Measurements from ENCODE around the gene CARD9.

GRCh38 chr9:136396219-136396515, 22.7 kb upstream of the CARD9 start:
- TF ChIP-seq, protein P1, sequence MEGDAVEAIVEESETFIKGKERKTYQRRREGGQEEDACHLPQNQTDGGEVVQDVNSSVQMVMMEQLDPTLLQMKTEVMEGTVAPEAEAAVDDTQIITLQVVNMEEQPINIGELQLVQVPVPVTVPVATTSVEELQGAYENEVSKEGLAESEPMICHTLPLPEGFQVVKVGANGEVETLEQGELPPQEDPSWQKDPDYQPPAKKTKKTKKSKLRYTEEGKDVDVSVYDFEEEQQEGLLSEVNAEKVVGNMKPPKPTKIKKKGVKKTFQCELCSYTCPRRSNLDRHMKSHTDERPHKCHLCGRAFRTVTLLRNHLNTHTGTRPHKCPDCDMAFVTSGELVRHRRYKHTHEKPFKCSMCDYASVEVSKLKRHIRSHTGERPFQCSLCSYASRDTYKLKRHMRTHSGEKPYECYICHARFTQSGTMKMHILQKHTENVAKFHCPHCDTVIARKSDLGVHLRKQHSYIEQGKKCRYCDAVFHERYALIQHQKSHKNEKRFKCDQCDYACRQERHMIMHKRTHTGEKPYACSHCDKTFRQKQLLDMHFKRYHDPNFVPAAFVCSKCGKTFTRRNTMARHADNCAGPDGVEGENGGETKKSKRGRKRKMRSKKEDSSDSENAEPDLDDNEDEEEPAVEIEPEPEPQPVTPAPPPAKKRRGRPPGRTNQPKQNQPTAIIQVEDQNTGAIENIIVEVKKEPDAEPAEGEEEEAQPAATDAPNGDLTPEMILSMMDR (IDR thresholded peaks at IDR 0.05; ENCODE audit: low read depth, low read length, poor library complexity, severe bottlenecking): no peak
- TF ChIP-seq EZH2phosphoT487 (IDR thresholded peaks at IDR 0.05; ENCODE audit: borderline replicate concordance, low read length): no peak

All from DOHH2 (cell line).